ENCODE data around the gene BCAS4. TPM values are rescaled to one million over a fixed set of nuclear protein-coding genes. Genes with fewer than 3 reads are reported as not detected.

The BCAS4 gene
- total RNA-seq, 1 experiment from 2014 or later, result 7.6 TPM

- Histone ChIP-seq H3K4me2 (no peak overlapping the region), H3F3A (ENCODE audit: insufficient read depth, low read depth) (peaks cover 14% of the 10 kb centered on the region; the same call in 1 of the 2 replicates), H3K79me2 (ENCODE audit: low read depth) (no peaks in the 10 kb centered on the region), H3K27ac (no peak overlapping the region), H4K20me1 (ENCODE audit: insufficient read depth) (no peaks in the 10 kb centered on the region), H3K9me2 (ENCODE audit: insufficient read depth) (no peaks in the 10 kb centered on the region), H3K36me3 (ENCODE audit: low read depth) (no peaks in the 10 kb centered on the region), H2AFZ (no peak overlapping the region), H3K9me3 (ENCODE audit: insufficient read depth, low read depth) (no peaks in the 10 kb centered on the region), H3K4me1 (replicated peaks; ENCODE audit: insufficient read depth) (0 out of 2 replicates have a peak, but pooled peaks cover 7% of the 10 kb centered on the region), H3K27me3 (ENCODE audit: insufficient read depth, low read depth) (no peaks in the 10 kb centered on the region), H3K4me3 (no peak overlapping the region)
- CTCF ChIA-PET, result interaction anchor here (0.9 kb wide), 1 partner anchor 22 kb away, joined by 9 read pairs; no protein-coding TSS in a partner anchor
- BruUV-seq (replicated peaks), result no TSS peak
- intact Hi-C loops (cut with micrococcal nuclease; ENCODE audit: unreplicated experiment), result loop anchor here (5.0 to 10.0 kb wide), 2 partner anchors 88 to 1560 kb away; no protein-coding TSS in a partner anchor
- no peak for TF ChIP-seq EZH2 (IDR thresholded peaks at IDR 0.05; ENCODE audit: low read depth)
- TF ChIP-seq, protein P1, sequence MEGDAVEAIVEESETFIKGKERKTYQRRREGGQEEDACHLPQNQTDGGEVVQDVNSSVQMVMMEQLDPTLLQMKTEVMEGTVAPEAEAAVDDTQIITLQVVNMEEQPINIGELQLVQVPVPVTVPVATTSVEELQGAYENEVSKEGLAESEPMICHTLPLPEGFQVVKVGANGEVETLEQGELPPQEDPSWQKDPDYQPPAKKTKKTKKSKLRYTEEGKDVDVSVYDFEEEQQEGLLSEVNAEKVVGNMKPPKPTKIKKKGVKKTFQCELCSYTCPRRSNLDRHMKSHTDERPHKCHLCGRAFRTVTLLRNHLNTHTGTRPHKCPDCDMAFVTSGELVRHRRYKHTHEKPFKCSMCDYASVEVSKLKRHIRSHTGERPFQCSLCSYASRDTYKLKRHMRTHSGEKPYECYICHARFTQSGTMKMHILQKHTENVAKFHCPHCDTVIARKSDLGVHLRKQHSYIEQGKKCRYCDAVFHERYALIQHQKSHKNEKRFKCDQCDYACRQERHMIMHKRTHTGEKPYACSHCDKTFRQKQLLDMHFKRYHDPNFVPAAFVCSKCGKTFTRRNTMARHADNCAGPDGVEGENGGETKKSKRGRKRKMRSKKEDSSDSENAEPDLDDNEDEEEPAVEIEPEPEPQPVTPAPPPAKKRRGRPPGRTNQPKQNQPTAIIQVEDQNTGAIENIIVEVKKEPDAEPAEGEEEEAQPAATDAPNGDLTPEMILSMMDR (conservative IDR thresholded peaks at IDR 0.05), result no peak
- POLR2A ChIA-PET (ENCODE audit: unreplicated experiment), result no interaction called here
- no peak for DNase-seq
Observed at GRCh38 chr20:50814438-50815161, 19.7 kb downstream of the BCAS4 start.

GRCh38 chr20:50815162-50815989 is 20.5 kb downstream of the BCAS4 start:
- H2AFZ ChIP-seq, result no peak overlapping the region
- peak; percentile 46 to 53 for DNase-seq
- no peak for TF ChIP-seq EZH2 (IDR thresholded peaks at IDR 0.05; ENCODE audit: low read depth)
- no peak overlapping the region; the same call in 1 of the 2 replicates for H3K27ac ChIP-seq
- H4K20me1 ChIP-seq (ENCODE audit: insufficient read depth), result no peaks in the 10 kb centered on the region
- POLR2A ChIA-PET (ENCODE audit: unreplicated experiment), result no interaction called here
- no peaks in the 10 kb centered on the region for H3K27me3 ChIP-seq (ENCODE audit: insufficient read depth, low read depth)
- CTCF ChIA-PET, result interaction anchor here (0.9 kb wide), 1 partner anchor 22 kb away, joined by 9 read pairs; no protein-coding TSS in a partner anchor
- no peaks in the 10 kb centered on the region for H3K79me2 ChIP-seq (ENCODE audit: low read depth)
- H3F3A ChIP-seq (ENCODE audit: insufficient read depth, low read depth), result peaks cover 14% of the 10 kb centered on the region; the same call in 1 of the 2 replicates
- BruUV-seq (replicated peaks), result no TSS peak
- H3K9me2 ChIP-seq (ENCODE audit: insufficient read depth), result no peaks in the 10 kb centered on the region
- H3K4me3 ChIP-seq, result no peak overlapping the region
- no peaks in the 10 kb centered on the region for H3K9me3 ChIP-seq (ENCODE audit: insufficient read depth, low read depth)
- no peak overlapping the region for H3K4me2 ChIP-seq
- H3K4me1 ChIP-seq (replicated peaks; ENCODE audit: insufficient read depth), result 0 out of 2 replicates have a peak, but pooled peaks cover 7% of the 10 kb centered on the region
- intact Hi-C loops (cut with micrococcal nuclease; ENCODE audit: unreplicated experiment), result loop anchor here (5.0 to 10.0 kb wide), 2 partner anchors 87 to 1559 kb away; no protein-coding TSS in a partner anchor
- no peaks in the 10 kb centered on the region for H3K36me3 ChIP-seq (ENCODE audit: low read depth)

DNA sequence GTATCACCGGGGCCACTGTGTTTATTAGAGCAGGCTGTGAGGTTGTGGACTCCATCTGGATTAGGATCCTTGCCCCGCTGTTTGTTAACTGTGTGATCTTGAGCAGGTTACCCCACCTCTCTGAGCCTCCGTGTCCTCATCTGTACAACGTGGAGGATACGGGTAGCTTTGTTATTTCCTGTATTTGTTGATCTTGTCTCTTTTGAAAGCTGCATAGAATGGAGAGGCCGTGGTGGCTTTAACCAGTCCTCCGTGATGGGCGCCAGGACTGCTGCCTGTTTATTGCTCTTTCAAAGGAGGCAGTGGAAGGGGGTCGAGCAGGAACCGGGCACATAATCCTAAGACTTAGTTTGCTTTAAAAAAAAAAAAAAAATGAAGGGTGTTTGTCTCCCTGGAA is 22.9 kb downstream of the BCAS4 start:
- no peak for DNase-seq
- no peak overlapping the region for H3K4me2 ChIP-seq
- ChIA-PET POLR2A (ENCODE audit: unreplicated experiment) (no interaction called here), CTCF (interaction anchor here (0.6 to 1.0 kb wide), 4 partner anchors 14 to 283 kb away, joined by 3 to 5 read pairs (median 3); no protein-coding TSS in a partner anchor)
- H2AFZ ChIP-seq, result peak overlapping the region; percentile 2; the same call in 1 of the 2 replicates
- H3K36me3 ChIP-seq (ENCODE audit: low read depth), result no peaks in the 10 kb centered on the region
- TF ChIP-seq, protein P1 (conservative IDR thresholded peaks at IDR 0.05), result no peak
- no peaks in the 10 kb centered on the region for H3K9me3 ChIP-seq (ENCODE audit: insufficient read depth, low read depth)
- H3K79me2 ChIP-seq (ENCODE audit: low read depth), result no peaks in the 10 kb centered on the region
- H3K4me1 ChIP-seq (replicated peaks; ENCODE audit: insufficient read depth), result 0 out of 2 replicates have a peak, but pooled peaks cover 7% of the 10 kb centered on the region
- H3K4me3 ChIP-seq, result no peak overlapping the region
- H3K9me2 ChIP-seq (ENCODE audit: insufficient read depth), result no peaks in the 10 kb centered on the region
- BruUV-seq (replicated peaks), result no TSS peak
- H3K27me3 ChIP-seq (ENCODE audit: insufficient read depth, low read depth), result no peaks in the 10 kb centered on the region
- no peak overlapping the region for H3K27ac ChIP-seq
- intact Hi-C loops (cut with micrococcal nuclease; ENCODE audit: unreplicated experiment), result loop anchor here (1.0 to 10.0 kb wide), 3 partner anchors 85 to 1557 kb away; no protein-coding TSS in a partner anchor
- H4K20me1 ChIP-seq (ENCODE audit: insufficient read depth), result no peaks in the 10 kb centered on the region
- H3F3A ChIP-seq (ENCODE audit: insufficient read depth, low read depth), result peaks cover 14% of the 10 kb centered on the region; the same call in 1 of the 2 replicates

Measured in PC-9 (cell line).